ENCODE data around the gene C1orf87.

The C1orf87 gene

DNA sequence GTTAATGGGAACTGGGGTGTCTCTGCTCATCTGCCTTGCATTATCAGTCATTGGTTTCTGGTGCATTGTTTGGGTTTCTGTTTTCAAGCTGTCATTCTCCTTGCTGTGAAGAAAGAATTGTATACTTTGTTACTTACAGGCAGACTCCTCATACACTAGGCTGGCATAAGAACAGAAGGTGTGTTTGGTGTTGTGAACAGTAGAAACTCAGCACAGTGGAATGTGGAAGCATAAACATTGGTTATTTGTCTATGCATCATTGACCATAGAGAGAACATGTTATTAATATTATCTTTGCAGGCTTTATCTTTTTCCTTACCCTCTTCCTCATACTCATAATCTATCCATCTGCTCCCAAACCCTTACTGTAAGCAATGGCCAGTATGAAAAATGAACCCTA is 18.2 kb downstream of the C1orf87 start:
- no peak for DNase-seq

- no peak for DNase-seq
Measured at GRCh38 chr1:60054374-60054773, 19.2 kb downstream of the C1orf87 start.

DNA sequence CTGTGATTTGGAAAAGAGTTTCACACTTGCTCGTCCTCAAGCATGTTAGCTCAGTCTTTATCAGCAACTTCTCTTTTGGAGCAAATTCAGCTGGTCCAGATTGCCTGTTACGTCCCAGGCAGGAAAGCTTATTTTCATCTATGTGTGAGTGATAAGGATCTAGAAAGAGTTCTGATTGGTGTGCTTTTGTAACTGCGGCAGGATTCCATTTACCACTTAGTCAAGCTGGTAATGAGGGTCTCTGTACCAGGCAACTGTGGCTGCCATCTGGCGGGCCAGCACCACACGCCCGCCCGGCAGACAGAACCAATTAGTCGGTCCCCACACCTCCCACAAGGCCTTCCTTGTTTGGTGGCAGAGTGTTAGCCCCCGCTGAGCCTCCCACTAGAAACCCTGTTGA is 21.0 kb downstream of the C1orf87 start:
- DNase-seq, result no peak

- DNase-seq, result no peak
Measured at GRCh38 chr1:60051191-60051590, 22.4 kb downstream of the C1orf87 start.

- DNase-seq, result no peak
Measured at GRCh38 chr1:60049188-60049587, 24.4 kb downstream of the C1orf87 start.

- no peak for DNase-seq
Measured at GRCh38 chr1:60044881-60045280, 28.7 kb downstream of the C1orf87 start.

- DNase-seq, result no peak
Measured at GRCh38 chr1:60041783-60042182, 31.8 kb downstream of the C1orf87 start.

GRCh38 chr1:60037669-60038068 is 35.9 kb downstream of the C1orf87 start:
- no peak for DNase-seq

DNA sequence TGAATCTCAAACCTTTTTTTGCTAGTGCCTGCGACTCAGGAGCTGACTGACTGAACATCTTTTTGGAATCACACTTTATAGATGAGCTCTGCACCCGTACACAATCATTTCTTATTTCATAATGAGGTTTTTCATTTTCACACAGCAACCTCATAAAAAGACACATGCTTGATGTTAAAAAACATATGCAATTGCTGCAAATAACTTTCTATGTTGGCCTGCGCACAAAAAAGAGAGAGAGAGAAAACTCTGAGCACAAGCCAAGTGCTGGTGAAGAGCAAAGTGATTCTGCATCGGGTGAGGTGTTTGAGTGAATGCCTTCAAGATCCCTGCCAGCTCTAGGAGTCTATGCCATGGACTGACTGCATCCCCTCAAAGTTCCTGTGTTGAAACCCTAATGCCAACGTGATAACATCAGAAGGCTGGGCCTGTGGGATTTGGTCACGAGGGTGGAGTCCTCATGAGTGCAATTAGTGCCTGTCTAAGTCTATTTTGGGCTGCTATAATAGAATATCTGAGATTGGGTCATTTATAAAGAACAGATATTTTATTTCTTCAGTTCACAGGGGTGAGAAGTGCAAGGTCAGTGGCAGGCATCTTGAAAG is 36.6 kb downstream of the C1orf87 start:
- no peak for DNase-seq

GRCh38 chr1:60035921-60036320 is 37.6 kb downstream of the C1orf87 start:
- no peak for DNase-seq

DNA sequence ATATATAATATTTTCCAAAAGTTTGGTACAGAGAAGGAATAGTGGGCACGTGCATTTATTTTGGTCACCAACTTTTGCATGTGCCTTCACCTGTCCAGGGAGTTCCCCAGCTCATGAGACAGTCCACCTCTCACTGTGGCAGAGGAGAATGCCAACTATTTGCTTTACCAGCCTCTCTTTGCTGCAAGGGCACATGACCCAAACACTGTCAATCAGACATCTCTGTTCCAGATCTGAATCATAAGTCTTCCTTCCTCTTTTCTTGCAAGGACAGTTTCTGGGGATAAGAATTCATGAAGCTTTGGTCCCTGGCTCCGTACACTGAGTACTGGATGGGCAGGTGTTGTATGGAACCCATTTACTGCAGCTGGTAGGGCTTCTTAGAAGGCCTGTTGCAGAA is 38.6 kb downstream of the C1orf87 start:
- DNase-seq, result no peak

DNA sequence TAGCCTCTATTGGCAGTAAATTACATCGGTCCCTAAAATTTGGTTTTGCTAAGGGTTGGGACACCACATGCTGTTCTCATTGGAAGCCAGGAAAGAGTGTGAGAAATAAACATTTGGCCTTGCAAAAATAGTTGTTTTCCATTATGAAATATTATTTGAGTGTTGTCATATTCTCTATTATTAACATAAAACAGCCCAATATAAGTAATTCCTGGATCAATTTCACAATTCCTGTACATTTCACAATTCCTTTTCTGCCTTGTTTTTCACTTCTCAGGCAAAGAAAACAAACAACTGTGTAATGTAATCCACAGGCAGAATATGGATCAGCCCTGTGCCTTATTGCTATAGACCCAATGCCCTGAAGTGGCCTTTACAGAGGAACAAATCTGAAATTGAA is 40.5 kb downstream of the C1orf87 start:
- DNase-seq, result no peak

DNA sequence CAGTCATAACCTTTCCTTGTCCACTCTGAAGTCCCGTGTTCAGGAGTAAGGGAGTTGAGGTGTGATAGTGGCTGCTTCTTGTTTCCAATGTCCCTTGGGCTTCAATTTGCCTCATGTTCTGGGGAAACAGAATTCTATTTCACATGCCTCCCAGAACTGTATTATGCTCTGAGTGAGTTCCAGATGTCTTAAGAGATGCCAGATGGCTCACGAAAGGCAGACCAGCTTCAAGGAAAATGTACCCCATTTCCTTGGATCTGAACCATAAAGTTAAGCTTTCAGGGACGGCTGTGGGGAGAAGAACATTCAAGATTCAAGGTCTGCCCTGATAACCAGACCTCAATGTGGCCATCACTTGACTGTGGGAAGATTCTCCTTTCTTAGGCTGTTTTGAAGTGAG is 42.4 kb downstream of the C1orf87 start:
- DNase-seq, result no peak

GRCh38 chr1:60025552-60025951 is 48.0 kb downstream of the C1orf87 start:
- DNase-seq, result no peak

- no peak for DNase-seq
Measured at GRCh38 chr1:60017508-60018205, 55.9 kb downstream of the C1orf87 start.

GRCh38 chr1:60010690-60011089 is 62.9 kb downstream of the C1orf87 start:
- DNase-seq, result no peak

- no peak for DNase-seq
Measured at GRCh38 chr1:60008500-60008899, 65.1 kb downstream of the C1orf87 start.

DNA sequence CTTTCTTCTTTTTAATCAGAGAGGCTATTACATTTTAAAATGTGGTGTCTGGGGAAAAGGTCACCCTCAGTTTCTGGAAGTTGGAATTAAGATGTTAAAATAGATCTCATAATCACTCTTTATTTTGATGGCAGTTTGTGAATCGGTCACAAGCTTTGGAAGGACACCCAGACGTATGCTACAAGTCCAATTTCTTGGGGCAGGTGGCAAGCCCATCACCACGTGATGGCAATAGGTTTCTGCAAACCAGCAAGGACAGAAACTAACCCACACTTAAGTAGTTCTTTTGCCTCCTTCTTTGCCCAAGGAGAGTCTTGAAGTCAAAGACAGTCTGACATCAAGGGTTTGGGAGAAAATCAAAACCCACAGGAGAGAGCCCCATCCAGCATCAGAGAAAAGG is 72.9 kb downstream of the C1orf87 start:
- no peak for DNase-seq

GRCh38 chr1:59999746-60000145 is 73.8 kb downstream of the C1orf87 start:
- no peak for DNase-seq

DNA sequence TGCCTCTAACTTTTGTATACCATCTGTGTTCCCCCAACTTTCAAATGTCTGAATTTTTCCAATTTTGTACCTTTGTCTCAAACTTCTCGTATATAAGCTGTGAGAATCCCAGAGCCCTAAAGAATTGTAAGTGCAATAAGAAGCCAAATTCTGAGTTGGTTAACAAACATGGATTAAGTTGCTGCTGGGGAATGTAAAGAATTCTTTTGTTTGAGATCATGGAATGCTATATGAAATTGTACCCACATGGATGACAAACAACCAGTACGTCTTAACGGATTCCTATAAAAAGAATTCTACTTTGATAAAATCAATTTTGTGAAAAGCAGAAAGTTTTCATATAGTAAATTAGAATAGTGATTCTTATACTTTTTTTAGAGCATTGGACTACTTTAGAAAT is 74.6 kb downstream of the C1orf87 start:
- no peak for DNase-seq

DNA sequence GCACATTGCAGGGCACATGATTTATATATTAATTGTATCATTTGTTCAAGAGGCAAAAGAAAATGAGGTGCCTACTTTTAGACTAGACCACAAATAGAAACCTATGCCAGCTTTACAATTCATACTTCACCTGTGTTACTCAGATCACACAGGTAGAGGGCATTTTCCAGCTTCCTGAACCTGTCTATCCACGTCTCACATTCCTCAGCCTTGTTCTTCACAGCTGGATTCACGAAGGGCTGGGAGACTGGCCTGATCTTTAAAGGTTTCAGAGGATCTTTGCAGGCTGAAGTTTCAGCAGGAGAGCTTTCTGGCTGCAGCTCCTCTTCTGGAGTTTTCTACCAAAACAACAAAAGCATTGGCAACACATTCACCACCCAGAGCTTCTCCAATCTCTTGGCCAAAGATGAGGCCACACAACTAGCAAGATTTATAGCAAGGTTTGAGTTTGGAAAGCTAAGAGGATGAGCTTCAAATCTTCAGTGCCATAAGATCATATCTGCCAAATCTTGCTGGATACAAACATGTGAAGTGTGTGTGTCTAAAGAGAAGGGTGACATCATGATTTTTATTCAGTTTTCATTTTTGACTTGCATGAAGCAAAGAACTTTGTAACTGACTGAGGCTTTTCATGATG is 76.0 kb downstream of the C1orf87 start:
- DNase-seq, result no peak

GRCh38 chr1:59994302-59995198 is 79.0 kb downstream of the C1orf87 start:
- no peak for DNase-seq

DNA sequence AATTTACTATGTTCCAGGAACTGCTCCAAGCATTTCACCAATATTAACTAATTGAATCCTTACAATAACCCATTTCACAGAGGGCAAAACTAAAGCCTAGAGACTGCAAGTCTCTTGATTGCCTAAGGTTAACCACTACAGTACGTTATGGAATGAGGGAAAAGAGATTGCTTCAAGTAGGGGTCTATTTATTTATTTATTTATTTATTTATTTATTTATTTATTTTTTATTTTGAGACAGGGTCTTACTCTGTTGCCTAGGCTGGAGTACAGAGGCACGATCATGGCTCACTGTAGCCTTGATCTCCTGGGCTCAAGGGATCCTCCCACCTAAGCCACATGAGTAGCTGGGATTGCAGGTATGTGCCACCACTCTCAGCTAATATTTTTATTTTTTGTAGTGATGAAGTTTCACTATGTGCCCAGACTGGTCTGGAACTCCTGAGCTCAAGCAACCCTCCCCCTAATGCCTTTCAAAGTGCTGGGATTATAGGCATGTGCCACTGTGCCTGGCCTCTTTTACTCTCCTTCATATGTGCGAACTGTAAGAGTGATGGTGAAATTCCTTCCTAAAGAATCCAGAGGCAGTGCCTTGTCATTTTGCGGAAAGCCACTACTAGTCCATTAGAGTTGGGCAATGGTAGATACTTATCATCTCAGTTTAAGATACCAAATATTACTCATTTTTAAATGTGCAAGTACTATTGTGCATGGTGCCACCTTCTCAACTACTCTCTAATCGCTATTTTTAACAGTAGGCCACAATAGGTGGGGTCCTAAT is 81.3 kb downstream of the C1orf87 start:
- no peak for DNase-seq

Data from NCI-H774 (cell line).